ENCODE results near the gene DNAJC5.
"Not testable (repeated sequence)": the region's sequence is repeated elsewhere in the genome, so short reads cannot be mapped to it uniquely, and the experiment has no call there.

The DNAJC5 gene

GRCh38 chr20:63861981-63862901 is 32.7 kb upstream of the DNAJC5 start:
- DNase-seq, result no peak

GRCh38 chr20:63863021-63863797 is 31.7 kb upstream of the DNAJC5 start:
- no peak for DNase-seq

GRCh38 chr20:63863798-63864544 is 31.0 kb upstream of the DNAJC5 start:
- DNase-seq, result peak; percentile 85

GRCh38 chr20:63864545-63864977 is 30.4 kb upstream of the DNAJC5 start:
- DNase-seq, result no peak

- peak; percentile 99 for DNase-seq
These were observed 29.8 kb upstream of the DNAJC5 start, which contains the start of gene TPD52L2 for GRCh38 chr20:63864978-63865640. TSS of gene TPD52L2 (plus strand) at chr20:63865270. CDS start at chr20:63865366, 96 bp downstream.

- not testable (repeated sequence) for DNase-seq
These were observed 27.9 kb upstream of the DNAJC5 start for GRCh38 chr20:63867042-63867441.

GRCh38 chr20:63868264-63868663 is 26.7 kb upstream of the DNAJC5 start:
- no peak for DNase-seq

GRCh38 chr20:63873477-63873971 is 21.4 kb upstream of the DNAJC5 start:
- DNase-seq, result peak; percentile 70

GRCh38 chr20:63874241-63874640 is 20.7 kb upstream of the DNAJC5 start:
- not testable (repeated sequence) for DNase-seq

- DNase-seq, result no peak
These were observed 18.4 kb upstream of the DNAJC5 start for GRCh38 chr20:63876489-63877036.

GRCh38 chr20:63877755-63878470 is 17.0 kb upstream of the DNAJC5 start:
- no peak for DNase-seq

GRCh38 chr20:63878899-63879663 is 15.8 kb upstream of the DNAJC5 start:
- DNase-seq, result no peak

- not testable (repeated sequence) for DNase-seq
These were observed 14.0 kb upstream of the DNAJC5 start for GRCh38 chr20:63880901-63881300.

- DNase-seq, result no peak
These were observed 13.3 kb upstream of the DNAJC5 start for GRCh38 chr20:63881451-63882226.

GRCh38 chr20:63882257-63883200 is 12.4 kb upstream of the DNAJC5 start:
- no peak for DNase-seq

GRCh38 chr20:63883201-63883593 is 11.7 kb upstream of the DNAJC5 start:
- DNase-seq, result no peak

GRCh38 chr20:63884506-63885263 is 10.2 kb upstream of the DNAJC5 start:
- DNase-seq, result no peak

Data from stimulated activated CD4-positive, alpha-beta T cell treated with anti-CD3 and anti-CD28 coated beads, Interleukin-15, amount 100 ng/mL, for 24 hours (primary cell).